Thoracic aorta (tissue), 2 donors: ENCODE measurements around the gene DHX32. TPM values are rescaled to one million over a fixed set of nuclear protein-coding genes. Genes with fewer than 3 reads are reported as not detected.

Experiments used
- ATAC-seq: fragments of 150-250 bp; one replicate; pipeline ENCODE4 v1.8.0; 2017; ENCODE audit warnings: low read depth; ENCODE audit not compliant: insufficient number of reproducible peaks, low FRiP score
- DNase-seq: peaks from one replicate; pipeline ENCODE4 v3.0.0-alpha.2; 2020; ENCODE audit warnings: low spot score
- H3K27ac ChIP-seq, 2 donors: fragments of 200-600 bp; sonication (generic); 1 replicate in 1 of 2; 2 replicates in 1 of 2; pipeline ENCODE4 v1.5.1; 2016; ENCODE audit warnings: mild to moderate bottlenecking in 2 of 2, moderate library complexity in 2 of 2
- H3K27me3 ChIP-seq: fragments of 200-600 bp; sonication (generic); replicated peaks from 2 replicates; pipeline ENCODE4 v1.6.0; 2016; ENCODE audit warnings: mild to moderate bottlenecking; ENCODE audit not compliant: insufficient read depth
- H3K36me3 ChIP-seq: fragments of 200-600 bp; sonication (generic); one replicate; pipeline ENCODE4 v1.5.1; 2016
- H3K4me1 ChIP-seq, 2 donors: fragments of 200-600 bp; sonication (generic); 1 replicate in 1 of 2; 2 replicates in 1 of 2; pipeline versions ENCODE4 v1.5.1 to v1.6.0; 2016; ENCODE audit warnings: low read depth in 2 of 2, mild to moderate bottlenecking in 1 of 2; ENCODE audit not compliant: control insufficient read depth in 1 of 2
- H3K4me3 ChIP-seq: fragments of 200-600 bp; sonication (generic); 2 replicates; pipeline ENCODE4 v1.5.1; 2016; ENCODE audit warnings: mild to moderate bottlenecking
- H3K9me3 ChIP-seq: fragments of 200-600 bp; sonication (generic); 2 replicates; pipeline ENCODE4 v1.5.1; 2016
- total RNA-seq, 2 donors: library from RNA; depleted of rRNA; stranded (reverse); fragments of >200 nt; gene quantifications; one replicate each; pipeline versions ENCODE4 v1.1.0 to v1.2.3, GENCODE V29; 2016
- TF ChIP-seq, protein P1 (sequence below): fragments of 200-600 bp; sonication (generic); IDR thresholded peaks from one replicate; pipeline ENCODE4 v1.5.1; 2019; ENCODE audit warnings: antibody characterized with exemption

Gene DHX32
- total RNA-seq, 2 donors from 2014 or later, result 11.1 to 14.0 TPM

DNA sequence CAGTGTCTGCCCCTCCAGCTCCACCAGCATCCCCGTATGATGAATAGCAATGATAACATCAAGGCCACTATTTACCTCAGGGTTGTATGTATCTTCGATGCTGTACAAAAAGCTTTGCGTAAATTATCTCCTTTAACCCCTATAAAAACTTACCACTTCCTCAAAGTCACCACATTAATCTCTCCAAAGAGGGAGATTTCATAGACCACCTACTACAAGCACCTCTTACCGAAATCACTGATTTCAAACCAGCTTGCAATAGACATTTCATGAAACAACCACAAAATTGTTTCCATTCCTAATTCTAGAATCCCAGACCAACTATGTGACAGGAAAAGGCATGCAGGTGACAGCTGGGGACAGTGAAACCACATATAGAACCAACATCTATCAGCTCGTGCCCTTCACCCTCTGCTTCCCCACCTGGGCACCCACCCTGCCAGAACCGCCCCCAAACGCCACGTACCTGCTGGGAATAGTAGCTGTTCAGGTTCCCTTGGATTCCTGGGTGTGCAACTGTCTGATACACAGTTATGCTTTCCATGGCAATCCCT lies 85.4 kb downstream of the DHX32 start:
- peaks cover 42% of the 10 kb centered on the region for H3K36me3 ChIP-seq
- no peaks in the 10 kb centered on the region for H3K9me3 ChIP-seq
- no peak for DNase-seq
- no peak for ATAC-seq
- no peaks in the 10 kb centered on the region for H3K4me1 ChIP-seq
- H3K27ac ChIP-seq, result no peak overlapping the region
- no peak overlapping the region for H3K4me3 ChIP-seq
- no peaks in the 10 kb centered on the region for H3K27me3 ChIP-seq
- TF ChIP-seq, protein P1, sequence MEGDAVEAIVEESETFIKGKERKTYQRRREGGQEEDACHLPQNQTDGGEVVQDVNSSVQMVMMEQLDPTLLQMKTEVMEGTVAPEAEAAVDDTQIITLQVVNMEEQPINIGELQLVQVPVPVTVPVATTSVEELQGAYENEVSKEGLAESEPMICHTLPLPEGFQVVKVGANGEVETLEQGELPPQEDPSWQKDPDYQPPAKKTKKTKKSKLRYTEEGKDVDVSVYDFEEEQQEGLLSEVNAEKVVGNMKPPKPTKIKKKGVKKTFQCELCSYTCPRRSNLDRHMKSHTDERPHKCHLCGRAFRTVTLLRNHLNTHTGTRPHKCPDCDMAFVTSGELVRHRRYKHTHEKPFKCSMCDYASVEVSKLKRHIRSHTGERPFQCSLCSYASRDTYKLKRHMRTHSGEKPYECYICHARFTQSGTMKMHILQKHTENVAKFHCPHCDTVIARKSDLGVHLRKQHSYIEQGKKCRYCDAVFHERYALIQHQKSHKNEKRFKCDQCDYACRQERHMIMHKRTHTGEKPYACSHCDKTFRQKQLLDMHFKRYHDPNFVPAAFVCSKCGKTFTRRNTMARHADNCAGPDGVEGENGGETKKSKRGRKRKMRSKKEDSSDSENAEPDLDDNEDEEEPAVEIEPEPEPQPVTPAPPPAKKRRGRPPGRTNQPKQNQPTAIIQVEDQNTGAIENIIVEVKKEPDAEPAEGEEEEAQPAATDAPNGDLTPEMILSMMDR, result no peak

DNA sequence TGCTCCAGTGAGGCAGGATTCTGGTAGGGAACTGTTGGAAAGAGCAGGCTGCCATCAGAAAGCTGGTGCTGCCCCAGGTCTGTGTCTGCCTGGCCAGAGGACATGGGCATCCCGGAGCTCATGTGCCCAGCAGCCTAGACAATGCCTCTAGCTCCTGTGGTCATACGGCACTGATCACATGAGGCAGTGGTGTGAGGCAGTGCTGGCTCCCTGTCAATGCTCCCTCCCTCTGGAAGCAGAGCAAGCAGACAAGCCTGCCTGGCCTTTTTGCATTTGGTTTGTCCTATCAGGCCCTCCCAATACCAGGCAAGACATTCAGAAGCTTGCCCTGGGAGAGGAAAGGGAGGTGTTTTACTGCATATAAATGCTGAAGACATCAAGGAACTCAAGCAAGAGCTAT lies 86.0 kb downstream of the DHX32 start:
- DNase-seq (no peak), ATAC-seq (no peak)
- no peak overlapping the region for H3K27ac ChIP-seq
- H3K36me3 ChIP-seq, result peaks cover 42% of the 10 kb centered on the region
- H3K9me3 ChIP-seq, result no peaks in the 10 kb centered on the region
- TF ChIP-seq, protein P1, result no peak
- H3K27me3 ChIP-seq, result no peaks in the 10 kb centered on the region
- no peak overlapping the region for H3K4me3 ChIP-seq
- no peaks in the 10 kb centered on the region for H3K4me1 ChIP-seq

DNA sequence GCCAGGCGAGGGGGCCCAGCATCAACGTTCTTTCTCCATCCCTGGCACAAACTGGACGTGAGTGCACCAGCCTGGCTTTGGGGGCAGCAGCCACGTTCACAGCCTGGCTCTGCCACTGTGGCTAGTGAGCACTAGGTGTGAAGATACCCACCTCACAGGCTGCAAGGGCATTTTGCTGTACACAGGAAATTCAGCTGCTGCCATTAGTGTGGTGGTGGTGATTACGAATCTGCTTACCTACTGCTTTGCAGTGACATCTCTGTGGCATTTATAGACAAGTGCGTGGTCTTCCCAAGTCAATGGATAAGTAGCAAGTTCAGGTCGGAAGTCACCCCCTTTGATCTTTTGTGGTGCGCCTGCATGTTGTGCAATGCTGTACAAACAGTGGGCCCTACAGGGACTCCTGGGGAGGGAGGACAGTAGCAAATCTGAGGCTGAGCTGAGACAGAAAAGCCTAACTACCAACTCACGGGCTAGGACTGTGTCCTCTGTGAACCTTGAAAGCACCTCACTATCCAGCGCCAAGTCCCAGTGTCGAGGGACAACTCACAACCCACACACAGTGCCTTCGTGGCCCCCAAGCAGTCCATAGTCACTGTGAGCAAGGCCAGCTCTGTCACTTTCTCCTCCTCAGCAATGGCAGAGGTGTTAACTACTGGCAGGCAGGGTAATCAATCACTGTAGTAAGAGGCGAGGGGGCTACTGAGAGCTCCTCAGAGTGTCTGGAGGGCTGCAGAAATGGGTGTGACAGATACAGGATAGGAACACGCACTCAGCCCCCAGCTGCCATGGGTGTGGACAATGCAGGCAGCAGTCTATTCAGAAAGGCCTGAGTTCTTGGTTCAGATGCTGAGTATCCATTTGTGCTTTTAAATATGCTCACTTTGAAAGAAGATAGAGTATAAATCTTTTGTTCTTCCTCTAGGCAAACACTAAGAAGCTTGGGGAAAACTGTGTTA lies 88.5 kb downstream of the DHX32 start:
- no peak for DNase-seq
- H3K4me1 ChIP-seq, result no peaks in the 10 kb centered on the region
- TF ChIP-seq, protein P1, result no peak
- no peak for ATAC-seq
- H3K27ac ChIP-seq, result no peak overlapping the region
- H3K4me3 ChIP-seq, result no peak overlapping the region
- no peaks in the 10 kb centered on the region for H3K27me3 ChIP-seq
- peaks cover 30% of the 10 kb centered on the region for H3K36me3 ChIP-seq
- H3K9me3 ChIP-seq, result no peaks in the 10 kb centered on the region

- no peaks in the 10 kb centered on the region for H3K9me3 ChIP-seq
Observed at GRCh38 chr10:125788156-125789034, 92.7 kb downstream of the DHX32 start.

More at GRCh38 chr10:125788156-125789034, 92.7 kb downstream of the DHX32 start:
- ATAC-seq (no peak), DNase-seq (no peak)
- no peaks in the 10 kb centered on the region for H3K27me3 ChIP-seq
- H3K4me3 ChIP-seq, result no peak overlapping the region
- TF ChIP-seq, protein P1, result no peak
- H3K27ac ChIP-seq, result no peak overlapping the region
- peaks cover 10% of the 10 kb centered on the region for H3K36me3 ChIP-seq
- no peaks in the 10 kb centered on the region for H3K4me1 ChIP-seq

Other genes starting within 250 kb of the DHX32 start
- gene TEX36, start 198.1 kb downstream of the DHX32 start, total RNA-seq, result not detected
- gene EDRF1, start 161.6 kb downstream of the DHX32 start, total RNA-seq, result 10 to 100 TPM; 14.2 to 28.6 TPM
- not detected for gene MMP21, start 105.5 kb downstream of the DHX32 start, total RNA-seq
- 10 to 100 TPM; 25.5 to 34.3 TPM for gene UROS, start 58.0 kb downstream of the DHX32 start, total RNA-seq
- 10 to 100 TPM; 22.5 to 49.2 TPM for gene BCCIP, start 57.7 kb downstream of the DHX32 start, total RNA-seq
- not detected for gene FANK1, start 15.3 kb upstream of the DHX32 start, total RNA-seq